ENCODE data around the gene HBM.
"Not testable (repeated sequence)": the region's sequence is repeated elsewhere in the genome, so short reads cannot be mapped to it uniquely, and the experiment has no call there.

The HBM gene

DNA sequence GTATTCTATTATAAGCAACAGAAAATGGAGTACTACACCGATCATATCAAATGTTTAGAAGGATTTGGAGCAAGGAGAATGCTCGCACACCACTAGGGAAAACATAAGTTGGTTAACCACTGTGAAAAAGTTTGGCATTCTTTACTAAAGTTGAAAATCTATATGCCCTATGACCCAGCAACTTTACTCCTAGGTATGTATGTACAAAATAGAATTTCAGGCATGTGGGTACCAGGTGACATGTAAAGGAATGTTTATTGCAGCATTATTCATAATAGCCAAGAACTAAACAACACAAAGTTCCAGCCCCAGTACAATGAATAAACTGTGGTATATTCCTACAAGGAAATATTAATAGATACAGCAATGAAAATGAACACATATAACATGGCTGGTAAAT, 19.1 kb upstream of the HBM start:
- DNase-seq (ENCODE audit: low read depth in 3 of 3) = no peak

DNA sequence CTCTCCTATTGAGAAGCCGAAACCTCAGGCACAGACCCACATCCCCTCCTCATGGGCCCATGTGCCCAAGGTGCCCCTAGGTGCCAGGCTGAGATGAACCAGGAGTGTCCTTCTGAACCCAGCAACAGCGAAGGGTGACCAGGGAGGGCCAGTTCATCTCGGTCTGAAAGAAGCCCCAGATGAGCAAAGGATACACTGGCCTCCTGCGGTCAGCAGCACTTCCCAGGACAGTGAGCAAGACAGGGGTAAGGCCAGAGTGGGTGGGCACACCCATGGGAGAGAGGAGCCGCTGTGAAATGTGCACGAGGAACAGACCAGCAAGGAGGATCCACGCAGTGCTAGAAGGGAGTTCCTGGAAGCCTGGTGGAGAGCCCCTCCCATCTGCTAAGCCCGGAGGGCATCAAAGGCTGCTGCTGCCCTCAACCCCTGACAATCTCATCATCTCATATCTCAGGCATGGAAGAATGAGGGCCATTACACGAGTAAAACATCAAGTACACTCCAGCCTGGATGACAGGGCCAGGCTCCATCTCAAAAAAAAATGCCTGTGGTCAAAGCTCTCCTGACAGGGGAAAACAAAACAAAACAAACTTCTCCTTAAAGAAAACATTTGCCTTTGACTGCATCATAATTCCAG, 16.6 kb upstream of the HBM start:
- DNase-seq (ENCODE audit: low read depth in 3 of 3) = no peak

DNA sequence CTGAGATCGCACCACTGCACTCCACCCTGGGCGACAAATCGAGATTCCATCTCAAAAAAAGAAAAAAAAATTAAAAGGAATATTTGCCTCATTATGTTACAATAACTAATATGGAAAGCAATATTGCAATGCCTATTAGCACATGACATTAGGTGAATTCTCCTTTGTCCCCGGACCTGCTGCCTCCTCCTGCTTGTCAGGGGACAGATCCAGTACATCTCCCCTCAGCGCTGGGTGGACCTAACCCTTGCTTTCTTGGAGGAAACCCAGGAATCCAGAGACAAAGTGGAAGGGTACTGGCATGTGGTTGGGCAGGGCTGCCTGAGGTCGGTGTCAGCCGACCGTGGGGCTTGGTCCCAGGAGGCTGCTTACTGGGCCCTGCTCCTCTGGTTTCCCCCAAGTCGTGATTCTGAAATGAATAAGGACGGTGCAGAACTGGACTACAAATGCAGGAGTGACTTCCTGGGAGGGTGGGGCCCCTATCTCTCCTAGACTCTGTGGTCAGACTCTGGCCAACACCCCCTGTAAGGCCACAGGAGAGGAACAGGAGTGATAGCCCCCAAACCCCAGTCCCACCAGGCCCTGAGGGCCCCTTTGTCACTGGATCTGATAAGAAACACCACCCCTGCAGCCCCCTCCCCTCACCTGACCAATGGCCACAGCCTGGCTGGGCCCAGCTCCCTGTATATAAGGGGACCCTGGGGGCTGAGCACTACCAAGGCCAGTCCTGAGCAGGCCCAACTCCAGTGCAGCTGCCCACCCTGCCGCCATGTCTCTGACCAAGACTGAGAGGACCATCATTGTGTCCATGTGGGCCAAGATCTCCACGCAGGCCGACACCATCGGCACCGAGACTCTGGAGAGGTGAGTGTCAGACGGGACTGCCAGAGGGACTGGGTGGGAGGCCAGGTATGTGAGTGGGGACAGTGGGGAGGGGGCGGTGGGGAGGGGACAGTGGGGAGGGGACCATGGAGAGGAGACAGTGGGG, 13.3 kb upstream of the HBM start, which contains the start of gene HBZ:
HBZ (plus strand) TSS at position 504 of the 988 bp plus-strand sequence; CDS start at position 770, 266 bp downstream.
- DNase-seq (ENCODE audit: low read depth in 3 of 3) = no peak

DNA sequence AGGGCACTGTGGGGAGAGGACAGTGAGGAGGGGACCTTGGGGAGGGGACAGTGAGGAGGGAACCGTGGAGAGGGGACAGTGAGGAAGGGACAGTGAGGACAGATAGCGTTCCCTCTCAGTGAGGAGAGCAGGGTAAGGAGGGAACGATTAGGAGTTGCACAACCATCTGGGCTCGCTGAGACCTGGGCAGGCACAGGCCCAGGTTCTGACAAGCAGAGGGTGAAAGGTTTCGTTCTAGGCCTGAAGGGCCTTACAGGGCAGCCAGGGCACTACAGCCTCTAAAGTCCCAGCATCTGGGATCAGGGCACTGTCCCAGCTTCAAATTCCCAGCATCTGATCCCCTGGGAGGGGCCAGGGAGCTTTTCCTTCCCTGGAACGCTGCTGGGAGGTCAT, 12.7 kb upstream of the HBM start:
- not testable (repeated sequence) for DNase-seq (ENCODE audit: low read depth in 3 of 3)

DNA sequence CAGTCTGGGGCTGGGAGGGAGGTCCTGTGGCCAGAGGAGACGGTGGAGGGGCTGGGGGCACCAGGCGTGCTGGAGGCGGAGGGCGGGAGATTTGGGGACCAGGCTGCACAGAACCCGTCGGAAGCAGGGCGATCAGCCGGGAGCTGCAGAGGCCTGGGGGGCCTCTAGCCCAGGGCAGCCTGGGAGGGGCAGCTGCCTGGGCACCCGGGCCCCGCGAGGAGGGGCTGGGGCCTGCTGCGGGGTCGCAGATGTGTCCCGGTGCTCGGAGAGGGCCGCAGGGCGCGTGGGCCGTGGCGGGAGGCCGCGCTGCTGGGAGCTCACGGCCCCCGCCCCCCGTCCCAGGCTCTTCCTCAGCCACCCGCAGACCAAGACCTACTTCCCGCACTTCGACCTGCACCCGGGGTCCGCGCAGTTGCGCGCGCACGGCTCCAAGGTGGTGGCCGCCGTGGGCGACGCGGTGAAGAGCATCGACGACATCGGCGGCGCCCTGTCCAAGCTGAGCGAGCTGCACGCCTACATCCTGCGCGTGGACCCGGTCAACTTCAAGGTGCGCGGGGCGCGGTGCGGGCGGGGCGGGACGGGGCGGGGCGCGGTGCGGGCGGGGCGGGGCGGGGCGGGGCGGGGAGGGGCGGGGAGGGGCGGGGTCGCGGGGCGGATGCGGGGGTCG, 12.1 kb upstream of the HBM start:
- not testable (repeated sequence) for DNase-seq (ENCODE audit: low read depth in 3 of 3)

DNA sequence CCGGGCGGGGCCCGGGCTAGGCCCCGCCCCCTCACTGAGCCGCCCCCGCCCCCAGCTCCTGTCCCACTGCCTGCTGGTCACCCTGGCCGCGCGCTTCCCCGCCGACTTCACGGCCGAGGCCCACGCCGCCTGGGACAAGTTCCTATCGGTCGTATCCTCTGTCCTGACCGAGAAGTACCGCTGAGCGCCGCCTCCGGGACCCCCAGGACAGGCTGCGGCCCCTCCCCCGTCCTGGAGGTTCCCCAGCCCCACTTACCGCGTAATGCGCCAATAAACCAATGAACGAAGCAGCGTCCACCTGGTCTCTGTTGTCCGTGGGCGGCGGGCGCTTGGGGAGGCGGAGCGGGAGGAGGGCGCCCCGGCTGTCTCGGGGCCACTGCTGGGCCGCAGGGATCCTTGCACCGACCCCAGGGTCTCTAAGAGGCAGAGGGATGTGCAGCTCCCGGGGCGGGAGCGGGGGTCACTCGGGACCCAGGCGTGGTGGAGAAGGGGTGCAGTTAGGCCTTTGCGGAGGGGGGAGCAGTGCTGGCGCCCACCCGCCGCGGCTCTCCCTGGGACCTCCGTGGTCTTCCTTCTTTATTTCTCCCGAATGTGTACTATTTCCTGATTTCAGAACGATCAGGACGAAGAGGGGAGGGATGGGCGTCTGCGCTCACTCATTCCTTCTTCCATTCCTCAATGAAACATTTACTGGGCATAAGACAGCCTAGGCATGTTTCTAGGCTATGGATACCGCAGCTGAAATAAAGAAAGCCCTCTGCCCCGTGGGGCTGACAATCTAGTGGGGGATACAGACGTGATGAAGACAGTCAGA, 11.4 kb upstream of the HBM start:
- no peak for DNase-seq (ENCODE audit: low read depth in 3 of 3)

DNA sequence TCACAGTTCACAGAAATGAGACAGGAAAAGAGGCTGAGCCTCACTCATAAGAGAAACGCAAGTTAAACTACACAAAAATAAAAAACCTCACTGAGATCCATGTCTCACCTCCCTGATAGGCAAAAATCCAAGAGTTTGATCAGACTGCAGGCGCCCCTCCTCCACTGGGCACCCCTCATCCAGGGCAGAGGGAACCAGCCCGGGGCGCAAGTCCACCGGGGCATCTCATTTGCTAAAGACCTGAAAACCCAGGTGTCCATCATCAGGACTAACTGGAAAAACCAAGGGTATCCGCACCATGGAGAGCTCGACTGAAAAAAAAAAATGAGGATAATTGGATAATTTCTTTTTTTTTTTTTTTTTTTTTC, 10.8 kb upstream of the HBM start:
- no peak for DNase-seq (ENCODE audit: low read depth in 3 of 3)

DNA sequence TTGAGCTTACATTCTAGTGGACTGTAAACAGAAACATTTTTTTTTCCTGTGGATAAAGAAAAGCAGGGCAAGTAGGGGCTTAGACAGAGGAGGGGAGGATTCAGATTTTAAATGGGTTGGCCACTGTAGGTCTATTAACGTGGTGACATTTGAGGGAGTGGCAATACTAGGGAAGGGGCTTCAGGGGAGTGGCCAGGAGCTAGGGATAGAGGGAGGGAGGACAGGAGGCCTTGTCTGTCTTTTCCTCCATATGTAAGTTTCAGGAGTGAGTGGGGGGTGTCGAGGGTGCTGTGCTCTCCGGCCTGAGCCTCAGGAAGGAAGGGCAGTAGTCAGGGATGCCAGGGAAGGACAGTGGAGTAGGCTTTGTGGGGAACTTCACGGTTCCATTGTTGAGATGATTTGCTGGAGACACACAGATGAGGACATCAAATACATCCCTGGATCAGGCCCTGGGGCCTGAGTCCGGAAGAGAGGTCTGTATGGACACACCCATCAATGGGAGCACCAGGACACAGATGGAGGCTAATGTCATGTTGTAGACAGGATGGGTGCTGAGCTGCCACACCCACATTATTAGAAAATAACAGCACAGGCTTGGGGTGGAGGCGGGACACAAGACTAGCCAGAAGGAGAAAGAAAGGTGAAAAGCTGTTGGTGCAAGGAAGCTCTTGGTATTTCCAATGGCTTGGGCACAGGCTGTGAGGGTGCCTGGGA, 6.5 kb upstream of the HBM start:
- DNase-seq (ENCODE audit: low read depth in 3 of 3) = no peak

DNA sequence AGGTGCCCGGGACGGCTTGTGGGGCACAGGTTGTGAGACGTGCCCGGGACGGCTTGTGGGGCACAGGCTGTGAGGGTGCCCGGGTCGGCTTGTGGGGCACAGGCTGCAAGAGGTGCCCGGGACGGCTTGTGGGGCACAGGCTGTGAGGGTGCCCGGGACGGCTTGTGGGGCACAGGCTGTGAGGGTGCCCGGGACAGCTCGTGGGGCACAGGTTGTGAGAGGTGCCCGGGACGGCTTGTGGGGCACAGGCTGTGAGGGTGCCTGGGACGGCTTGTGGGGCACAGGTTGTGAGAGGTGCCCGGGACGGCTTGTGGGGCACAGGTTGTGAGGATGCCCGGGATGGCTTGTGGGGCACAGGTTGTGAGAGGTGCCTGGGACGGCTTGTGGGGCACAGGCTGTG, 5.5 kb upstream of the HBM start:
- not testable (repeated sequence) for DNase-seq (ENCODE audit: low read depth in 3 of 3)

DNA sequence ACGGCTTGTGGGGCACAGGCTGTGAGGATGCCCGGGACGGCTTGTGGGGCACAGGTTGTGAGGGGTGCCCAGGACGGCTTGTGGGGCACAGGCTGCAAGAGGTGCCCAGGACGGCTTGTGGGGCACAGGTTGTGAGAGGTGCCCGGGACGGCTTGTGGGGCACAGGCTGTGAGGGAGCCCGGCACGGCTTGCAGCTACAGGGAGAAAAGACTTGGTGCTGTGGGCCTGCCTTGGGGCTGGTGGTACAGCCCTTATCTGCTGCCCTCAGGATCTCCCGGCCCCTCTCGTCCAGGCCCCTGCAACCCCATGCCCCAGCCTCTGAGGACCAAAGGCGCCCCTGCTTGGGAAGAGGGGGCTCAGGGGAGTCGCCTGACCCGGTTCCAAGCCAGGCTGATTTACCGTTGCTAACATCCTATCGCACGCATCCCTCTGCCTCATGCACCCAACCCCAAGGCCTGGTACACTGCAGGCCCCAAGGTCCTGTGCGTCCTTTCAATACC, 5.0 kb upstream of the HBM start:
- no peak for DNase-seq (ENCODE audit: low read depth in 3 of 3)

DNA sequence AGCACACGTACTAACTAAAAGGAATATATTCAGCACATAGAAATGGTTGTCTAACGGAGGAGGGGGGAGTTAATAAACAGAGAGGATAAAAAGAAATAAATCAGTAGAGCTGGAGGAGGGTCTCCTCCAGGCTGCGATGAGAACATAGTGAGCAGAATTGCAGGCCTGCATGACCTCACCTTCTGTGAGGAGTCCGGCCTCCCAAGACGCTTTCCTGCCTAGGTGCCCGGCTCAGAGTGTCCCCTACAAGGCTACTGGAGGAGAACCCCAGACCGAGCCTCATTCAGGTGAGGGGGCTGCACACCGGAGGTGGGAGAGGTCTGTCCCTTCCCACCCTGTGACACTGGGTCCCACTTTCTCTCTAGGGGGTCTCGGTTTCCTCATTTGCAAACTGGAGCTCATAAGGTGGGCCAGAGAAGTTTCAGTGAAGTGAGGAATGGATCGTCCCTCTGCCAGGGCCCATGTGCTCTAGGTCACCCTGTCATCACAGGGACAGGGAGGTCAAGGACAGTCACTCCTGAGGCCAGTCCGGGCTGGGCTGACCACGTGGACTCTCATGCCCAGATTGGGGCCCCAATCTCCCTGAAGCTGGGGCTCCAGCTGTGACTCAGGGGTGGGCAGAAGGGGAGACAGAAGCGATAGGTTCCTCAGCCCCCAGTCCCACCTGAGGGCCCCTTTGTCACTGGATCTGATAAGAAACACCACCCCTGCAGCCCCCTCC, 3.3 kb upstream of the HBM start:
- DNase-seq (ENCODE audit: low read depth in 3 of 3) = no peak

DNA sequence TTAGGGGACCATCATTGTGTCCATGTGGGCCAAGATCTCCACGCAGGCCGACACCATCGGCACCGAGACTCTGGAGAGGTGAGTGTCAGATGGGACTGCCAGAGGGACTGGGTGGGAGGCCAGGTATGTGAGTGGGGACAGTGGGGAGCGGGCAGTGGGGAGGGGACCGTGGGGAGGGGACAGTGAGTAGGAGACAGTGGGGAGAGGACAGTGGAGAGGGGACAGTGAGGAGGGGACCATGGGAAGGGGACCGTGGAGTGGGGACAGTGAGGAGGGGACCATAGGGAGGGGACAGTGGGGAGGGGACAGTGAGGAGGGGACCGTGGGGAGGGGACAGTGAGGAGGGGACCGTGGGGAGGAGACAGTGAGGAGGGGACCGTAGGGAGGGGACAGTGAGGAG, 2.6 kb upstream of the HBM start:
- not testable (repeated sequence) for DNase-seq (ENCODE audit: low read depth in 3 of 3)

DNA sequence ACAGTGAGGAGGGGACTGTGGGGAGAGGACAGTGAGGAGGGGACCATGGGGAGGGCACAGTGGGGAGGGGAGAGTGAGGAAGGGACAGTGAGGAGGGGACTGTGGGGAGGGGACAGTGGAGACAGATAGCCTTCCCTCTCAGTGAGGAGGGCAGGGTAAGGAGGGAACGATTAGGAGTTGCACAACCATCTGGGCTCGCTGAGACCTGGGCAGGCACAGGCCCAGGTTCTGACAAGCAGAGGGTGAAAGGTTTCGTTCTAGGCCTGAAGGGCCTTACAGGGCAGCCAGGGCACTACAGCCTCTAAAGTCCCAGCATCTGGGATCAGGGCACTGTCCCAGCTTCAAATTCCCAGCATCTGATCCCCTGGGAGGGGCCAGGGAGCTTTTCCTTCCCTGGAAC, 2.1 kb upstream of the HBM start:
- DNase-seq (ENCODE audit: low read depth in 3 of 3) = not testable (repeated sequence)

DNA sequence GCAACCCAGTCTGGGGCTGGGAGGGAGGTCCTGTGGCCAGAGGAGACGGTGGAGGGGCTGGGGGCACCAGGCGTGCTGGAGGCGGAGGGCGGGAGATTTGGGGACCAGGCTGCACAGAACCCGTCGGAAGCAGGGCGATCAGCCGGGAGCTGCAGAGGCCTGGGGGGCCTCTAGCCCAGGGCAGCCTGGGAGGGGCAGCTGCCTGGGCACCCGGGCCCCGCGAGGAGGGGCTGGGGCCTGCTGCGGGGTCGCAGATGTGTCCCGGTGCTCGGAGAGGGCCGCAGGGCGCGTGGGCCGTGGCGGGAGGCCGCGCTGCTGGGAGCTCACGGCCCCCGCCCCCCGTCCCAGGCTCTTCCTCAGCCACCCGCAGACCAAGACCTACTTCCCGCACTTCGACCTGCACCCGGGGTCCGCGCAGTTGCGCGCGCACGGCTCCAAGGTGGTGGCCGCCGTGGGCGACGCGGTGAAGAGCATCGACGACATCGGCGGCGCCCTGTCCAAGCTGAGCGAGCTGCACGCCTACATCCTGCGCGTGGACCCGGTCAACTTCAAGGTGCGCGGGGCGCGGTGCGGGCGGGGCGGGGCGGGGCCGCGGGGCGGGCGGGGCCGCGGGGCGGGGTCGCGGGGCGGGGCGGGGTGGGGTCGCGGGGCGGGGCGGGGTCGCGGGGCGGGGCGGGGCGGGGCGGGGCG, 1.5 kb upstream of the HBM start:
- DNase-seq (ENCODE audit: low read depth in 3 of 3) = not testable (repeated sequence)

DNA sequence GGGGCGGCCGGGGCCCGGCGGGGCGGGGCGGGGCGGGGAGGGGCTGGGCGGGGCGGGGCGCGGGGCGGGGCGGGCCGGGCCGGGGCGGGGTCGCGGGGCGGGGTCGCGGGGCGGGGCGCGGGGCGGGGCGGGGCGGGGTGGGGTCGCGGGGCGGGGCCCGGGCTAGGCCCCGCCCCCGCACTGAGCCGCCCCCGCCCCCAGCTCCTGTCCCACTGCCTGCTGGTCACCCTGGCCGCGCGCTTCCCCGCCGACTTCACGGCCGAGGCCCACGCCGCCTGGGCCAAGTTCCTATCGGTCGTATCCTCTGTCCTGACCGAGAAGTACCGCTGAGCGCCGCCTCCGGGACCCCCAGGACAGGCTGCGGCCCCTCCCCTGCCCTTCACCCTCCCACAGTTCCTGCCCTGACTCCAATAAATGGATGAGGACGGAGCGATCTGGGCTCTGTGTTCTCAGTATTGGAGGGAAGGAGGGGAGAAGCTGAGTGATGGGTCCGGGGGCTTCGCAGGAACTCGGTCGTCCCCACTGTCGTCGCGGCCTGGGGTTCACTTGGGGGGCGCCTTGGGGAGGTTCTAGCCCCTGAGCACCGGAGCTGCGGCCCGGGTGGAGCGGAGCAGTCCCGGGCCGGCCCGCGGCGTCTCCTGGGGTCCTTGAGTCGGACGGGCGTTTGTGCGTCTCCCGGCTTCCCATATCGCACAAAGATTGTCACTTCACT, 795 bp upstream of the HBM start:
- DNase-seq (ENCODE audit: low read depth in 3 of 3) = no peak

DNA sequence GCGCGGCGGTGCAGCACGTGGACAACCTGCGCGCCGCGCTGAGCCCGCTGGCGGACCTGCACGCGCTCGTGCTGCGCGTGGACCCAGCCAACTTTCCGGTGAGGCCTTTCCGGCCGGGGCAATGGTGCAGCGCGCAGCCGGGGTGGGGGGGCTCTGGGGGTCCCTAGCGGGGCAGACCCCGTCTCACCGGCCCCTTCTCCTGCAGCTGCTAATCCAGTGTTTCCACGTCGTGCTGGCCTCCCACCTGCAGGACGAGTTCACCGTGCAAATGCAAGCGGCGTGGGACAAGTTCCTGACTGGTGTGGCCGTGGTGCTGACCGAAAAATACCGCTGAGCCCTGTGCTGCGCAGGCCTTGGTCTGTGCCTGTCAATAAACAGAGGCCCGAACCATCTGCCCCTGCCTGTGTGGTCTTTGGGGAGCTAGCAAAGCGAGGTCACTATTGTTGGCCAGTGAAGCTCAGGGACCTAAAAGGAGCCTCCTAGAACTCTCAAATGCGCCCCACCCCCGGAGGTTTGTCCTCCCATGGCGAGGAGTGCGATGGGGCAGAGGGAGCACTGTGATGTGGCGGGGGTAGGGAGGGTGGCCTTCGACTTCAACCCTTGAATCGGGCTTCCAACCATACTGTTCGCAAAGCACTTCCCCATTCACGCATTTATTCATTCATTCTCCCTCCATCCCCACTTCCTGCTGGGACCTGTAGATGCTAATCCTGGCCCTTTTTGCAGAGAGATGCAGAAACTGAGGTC, 770 bp downstream of the HBM start:
- DNase-seq (ENCODE audit: low read depth in 3 of 3) = no peak

DNA sequence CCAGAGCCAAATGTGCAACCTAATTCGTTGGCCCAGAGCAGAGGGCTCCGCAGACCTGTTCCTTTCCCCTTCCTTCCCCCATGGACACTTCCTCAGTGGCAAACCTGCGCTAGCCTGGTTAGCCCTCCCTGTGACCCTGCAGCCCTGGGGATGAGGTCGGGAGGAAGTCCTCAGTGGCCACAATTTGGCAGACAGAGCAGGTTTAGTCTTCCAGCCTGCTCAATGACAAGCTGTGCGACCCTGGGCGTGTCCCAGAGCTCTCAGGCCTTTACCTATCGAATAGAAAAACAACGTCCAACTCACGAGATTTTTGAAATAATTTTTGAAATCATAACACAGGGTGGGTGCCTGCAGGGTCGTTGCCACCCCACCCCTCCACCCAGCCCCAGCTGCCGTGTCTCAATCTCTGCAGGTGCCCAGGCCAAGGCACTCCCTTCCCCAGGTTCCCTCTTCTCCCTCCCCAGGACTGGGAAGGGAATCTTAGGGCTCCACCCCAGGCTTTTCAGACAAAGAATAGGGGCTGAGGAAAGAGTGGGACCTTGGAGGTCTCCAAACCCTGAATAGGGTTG, 1.4 kb downstream of the HBM start:
- no peak for DNase-seq (ENCODE audit: low read depth in 3 of 3)

DNA sequence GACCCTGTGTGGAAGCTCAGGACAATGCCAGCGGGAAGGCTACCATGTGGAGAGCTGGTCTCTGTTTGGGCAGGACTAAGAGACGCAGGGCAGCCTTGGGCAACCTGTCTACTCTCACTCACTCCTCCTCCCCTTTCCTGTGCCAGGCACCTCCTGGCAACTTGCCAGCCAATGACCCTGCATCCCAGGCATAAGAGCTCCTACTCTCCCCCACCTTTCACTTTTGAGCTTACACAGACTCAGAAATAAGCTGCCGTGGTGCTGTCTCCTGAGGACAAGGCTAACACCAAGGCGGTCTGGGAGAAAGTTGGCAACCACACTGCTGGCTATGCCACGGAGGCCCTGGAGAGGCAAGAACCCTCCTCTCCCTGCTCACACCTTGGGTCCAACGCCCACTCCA, 2.6 kb downstream of the HBM start:
- DNase-seq (ENCODE audit: low read depth in 3 of 3) = no peak
